HEK293 (cell line): ENCODE data around the gene MLLT6.

Experiments used
- BCL6B ChIP-seq: fragments of 450-650 bp; formaldehyde crosslinking; IDR thresholded peaks from 2 replicates; pipeline ENCODE4 v1.5.1; 2017; ENCODE audit warnings: missing biosample characterization, missing genetic modification characterization
- IKZF3 ChIP-seq: fragments of 450-650 bp; IDR thresholded peaks from 2 replicates; pipeline ENCODE4 v1.5.0; 2018; ENCODE audit warnings: missing biosample characterization, mild to moderate bottlenecking, missing genetic modification characterization, moderate library complexity
- KLF8 ChIP-seq: fragments of 450-650 bp; formaldehyde crosslinking; IDR thresholded peaks from 2 replicates; pipeline ENCODE4 v1.5.1; 2016; ENCODE audit warnings: missing biosample characterization, missing genetic modification characterization
- MZF1 ChIP-seq: fragments of 450-650 bp; formaldehyde crosslinking; IDR thresholded peaks from 2 replicates; pipeline ENCODE4 v1.5.1; 2017; ENCODE audit warnings: missing biosample characterization, missing genetic modification characterization, borderline replicate concordance
- REPIN1 ChIP-seq: fragments of 450-650 bp; formaldehyde crosslinking; IDR thresholded peaks from 2 replicates; pipeline ENCODE4 v1.5.1; 2017; ENCODE audit warnings: missing biosample characterization, missing genetic modification characterization, low read depth
- SCRT1 ChIP-seq: fragments of 450-650 bp; formaldehyde crosslinking; IDR thresholded peaks from 2 replicates; pipeline ENCODE4 v1.5.1; 2016; ENCODE audit warnings: missing biosample characterization, missing genetic modification characterization, borderline replicate concordance
- ZBTB21 ChIP-seq: fragments of 450-650 bp; formaldehyde crosslinking; IDR thresholded peaks from 2 replicates; pipeline ENCODE4 v1.5.1; 2017; ENCODE audit warnings: missing biosample characterization, missing genetic modification characterization
- ZBTB8A ChIP-seq: fragments of 450-650 bp; formaldehyde crosslinking; IDR thresholded peaks from 2 replicates; pipeline ENCODE4 v1.5.1; 2016; ENCODE audit warnings: missing biosample characterization, missing genetic modification characterization
- ZNF140 ChIP-seq: fragments of 450-650 bp; formaldehyde crosslinking; IDR thresholded peaks from 2 replicates; pipeline ENCODE4 v1.5.1; 2016; ENCODE audit warnings: missing biosample characterization, missing genetic modification characterization
- ZNF184 ChIP-seq: fragments of 450-650 bp; IDR thresholded peaks from 2 replicates; pipeline ENCODE4 v1.5.1; 2018; ENCODE audit warnings: missing biosample characterization, mild to moderate bottlenecking, missing genetic modification characterization
- ZNF266 ChIP-seq: fragments of 450-650 bp; formaldehyde crosslinking; IDR thresholded peaks from 2 replicates; pipeline ENCODE4 v1.5.1; 2016; ENCODE audit warnings: missing biosample characterization, missing genetic modification characterization, low read depth
- ZNF274 ChIP-seq, 2 experiments: fragments of 200-500 bp in 1 of 2; fragments of 450-650 bp in 1 of 2; sonication (Bioruptor generic) in 1 of 2; formaldehyde crosslinking in 1 of 2; IDR thresholded peaks; 2 replicates each; pipeline versions ENCODE4 v1.5.1 to v1.6.1; 2014 to 2016; ENCODE audit warnings: borderline replicate concordance in 1 of 2, inconsistent platforms in 1 of 2, low read length in 1 of 2, missing biosample characterization in 1 of 2, missing genetic modification characterization in 1 of 2
- ZNF335 ChIP-seq: fragments of 450-650 bp; formaldehyde crosslinking; conservative IDR thresholded peaks from 2 replicates; pipeline ENCODE4 v1.5.1; 2016; ENCODE audit warnings: missing biosample characterization, missing genetic modification characterization
- ZNF366 ChIP-seq: fragments of 450-650 bp; formaldehyde crosslinking; conservative IDR thresholded peaks from 2 replicates; pipeline ENCODE4 v1.5.1; 2016; ENCODE audit warnings: missing biosample characterization, missing genetic modification characterization
- ZNF37A ChIP-seq: fragments of 450-650 bp; IDR thresholded peaks from 2 replicates; pipeline ENCODE4 v1.5.1; 2018; ENCODE audit warnings: missing biosample characterization, missing genetic modification characterization
- ZNF416 ChIP-seq: fragments of 450-650 bp; formaldehyde crosslinking; IDR thresholded peaks from 2 replicates; pipeline ENCODE4 v1.5.1; 2016; ENCODE audit warnings: missing biosample characterization, missing genetic modification characterization
- ZNF621 ChIP-seq: fragments of 450-650 bp; formaldehyde crosslinking; IDR thresholded peaks from 2 replicates; pipeline ENCODE4 v1.5.1; 2017; ENCODE audit warnings: missing biosample characterization, missing genetic modification characterization
- ZNF623 ChIP-seq: fragments of 450-650 bp; formaldehyde crosslinking; IDR thresholded peaks from 2 replicates; pipeline ENCODE4 v1.5.1; 2016; ENCODE audit warnings: missing biosample characterization, missing genetic modification characterization
- ZNF629 ChIP-seq: fragments of 450-650 bp; formaldehyde crosslinking; IDR thresholded peaks from 2 replicates; pipeline ENCODE4 v1.5.1; 2017; ENCODE audit warnings: missing biosample characterization, missing genetic modification characterization
- ZNF701 ChIP-seq: fragments of 450-650 bp; formaldehyde crosslinking; IDR thresholded peaks from 2 replicates; pipeline ENCODE4 v1.5.1; 2016; ENCODE audit warnings: missing biosample characterization, missing genetic modification characterization
- ZNF785 ChIP-seq: fragments of 450-650 bp; formaldehyde crosslinking; IDR thresholded peaks from 2 replicates; pipeline ENCODE4 v1.5.1; 2016; ENCODE audit warnings: missing biosample characterization, missing genetic modification characterization
- ZNF837 ChIP-seq: fragments of 450-650 bp; formaldehyde crosslinking; IDR thresholded peaks from 2 replicates; pipeline ENCODE4 v1.5.1; 2016; ENCODE audit warnings: missing biosample characterization, missing genetic modification characterization
- TF ChIP-seq, protein P1 (sequence below): fragments of 450-650 bp; formaldehyde crosslinking; IDR thresholded peaks from 2 replicates; pipeline ENCODE4 v1.5.1; 2016; ENCODE audit warnings: missing biosample characterization, missing genetic modification characterization, low read depth
- TF ChIP-seq, protein P2 (sequence below): fragments of 450-650 bp; formaldehyde crosslinking; IDR thresholded peaks from 2 replicates; pipeline ENCODE4 v1.5.1; 2016; ENCODE audit warnings: missing biosample characterization, missing genetic modification characterization
- TF ChIP-seq, protein P3 (sequence below): fragments of 450-650 bp; formaldehyde crosslinking; IDR thresholded peaks from 2 replicates; pipeline ENCODE4 v1.5.1; 2016; ENCODE audit warnings: missing biosample characterization, missing genetic modification characterization, borderline replicate concordance
- TF ChIP-seq, protein P4 (sequence below): fragments of 450-650 bp; formaldehyde crosslinking; IDR thresholded peaks from 2 replicates; pipeline ENCODE4 v1.5.1; 2016; ENCODE audit warnings: missing biosample characterization, missing genetic modification characterization
- TF ChIP-seq, protein P5 (sequence below): sonication (generic); formaldehyde crosslinking; IDR thresholded peaks from 2 replicates; pipeline ENCODE4 v1.8.1; 2022; ENCODE audit warnings: mild to moderate bottlenecking, moderate library complexity, missing genetic modification reagents

The MLLT6 gene

GRCh38 chr17:38745545-38745944 is 40.5 kb downstream of the MLLT6 start (continued):
- TF ChIP-seq, protein P1, sequence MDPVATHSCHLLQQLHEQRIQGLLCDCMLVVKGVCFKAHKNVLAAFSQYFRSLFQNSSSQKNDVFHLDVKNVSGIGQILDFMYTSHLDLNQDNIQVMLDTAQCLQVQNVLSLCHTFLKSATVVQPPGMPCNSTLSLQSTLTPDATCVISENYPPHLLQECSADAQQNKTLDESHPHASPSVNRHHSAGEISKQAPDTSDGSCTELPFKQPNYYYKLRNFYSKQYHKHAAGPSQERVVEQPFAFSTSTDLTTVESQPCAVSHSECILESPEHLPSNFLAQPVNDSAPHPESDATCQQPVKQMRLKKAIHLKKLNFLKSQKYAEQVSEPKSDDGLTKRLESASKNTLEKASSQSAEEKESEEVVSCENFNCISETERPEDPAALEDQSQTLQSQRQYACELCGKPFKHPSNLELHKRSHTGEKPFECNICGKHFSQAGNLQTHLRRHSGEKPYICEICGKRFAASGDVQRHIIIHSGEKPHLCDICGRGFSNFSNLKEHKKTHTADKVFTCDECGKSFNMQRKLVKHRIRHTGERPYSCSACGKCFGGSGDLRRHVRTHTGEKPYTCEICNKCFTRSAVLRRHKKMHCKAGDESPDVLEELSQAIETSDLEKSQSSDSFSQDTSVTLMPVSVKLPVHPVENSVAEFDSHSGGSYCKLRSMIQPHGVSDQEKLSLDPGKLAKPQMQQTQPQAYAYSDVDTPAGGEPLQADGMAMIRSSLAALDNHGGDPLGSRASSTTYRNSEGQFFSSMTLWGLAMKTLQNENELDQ, result no peak
- TF ChIP-seq, protein P2, sequence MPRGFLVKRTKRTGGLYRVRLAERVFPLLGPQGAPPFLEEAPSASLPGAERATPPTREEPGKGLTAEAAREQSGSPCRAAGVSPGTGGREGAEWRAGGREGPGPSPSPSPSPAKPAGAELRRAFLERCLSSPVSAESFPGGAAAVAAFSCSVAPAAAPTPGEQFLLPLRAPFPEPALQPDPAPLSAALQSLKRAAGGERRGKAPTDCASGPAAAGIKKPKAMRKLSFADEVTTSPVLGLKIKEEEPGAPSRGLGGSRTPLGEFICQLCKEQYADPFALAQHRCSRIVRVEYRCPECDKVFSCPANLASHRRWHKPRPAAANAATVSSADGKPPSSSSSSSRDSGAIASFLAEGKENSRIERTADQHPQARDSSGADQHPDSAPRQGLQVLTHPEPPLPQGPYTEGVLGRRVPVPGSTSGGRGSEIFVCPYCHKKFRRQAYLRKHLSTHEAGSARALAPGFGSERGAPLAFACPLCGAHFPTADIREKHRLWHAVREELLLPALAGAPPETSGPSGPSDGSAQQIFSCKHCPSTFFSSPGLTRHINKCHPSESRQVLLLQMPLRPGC (tag by site-specific recombination), result no peak
- TF ChIP-seq, protein P3, sequence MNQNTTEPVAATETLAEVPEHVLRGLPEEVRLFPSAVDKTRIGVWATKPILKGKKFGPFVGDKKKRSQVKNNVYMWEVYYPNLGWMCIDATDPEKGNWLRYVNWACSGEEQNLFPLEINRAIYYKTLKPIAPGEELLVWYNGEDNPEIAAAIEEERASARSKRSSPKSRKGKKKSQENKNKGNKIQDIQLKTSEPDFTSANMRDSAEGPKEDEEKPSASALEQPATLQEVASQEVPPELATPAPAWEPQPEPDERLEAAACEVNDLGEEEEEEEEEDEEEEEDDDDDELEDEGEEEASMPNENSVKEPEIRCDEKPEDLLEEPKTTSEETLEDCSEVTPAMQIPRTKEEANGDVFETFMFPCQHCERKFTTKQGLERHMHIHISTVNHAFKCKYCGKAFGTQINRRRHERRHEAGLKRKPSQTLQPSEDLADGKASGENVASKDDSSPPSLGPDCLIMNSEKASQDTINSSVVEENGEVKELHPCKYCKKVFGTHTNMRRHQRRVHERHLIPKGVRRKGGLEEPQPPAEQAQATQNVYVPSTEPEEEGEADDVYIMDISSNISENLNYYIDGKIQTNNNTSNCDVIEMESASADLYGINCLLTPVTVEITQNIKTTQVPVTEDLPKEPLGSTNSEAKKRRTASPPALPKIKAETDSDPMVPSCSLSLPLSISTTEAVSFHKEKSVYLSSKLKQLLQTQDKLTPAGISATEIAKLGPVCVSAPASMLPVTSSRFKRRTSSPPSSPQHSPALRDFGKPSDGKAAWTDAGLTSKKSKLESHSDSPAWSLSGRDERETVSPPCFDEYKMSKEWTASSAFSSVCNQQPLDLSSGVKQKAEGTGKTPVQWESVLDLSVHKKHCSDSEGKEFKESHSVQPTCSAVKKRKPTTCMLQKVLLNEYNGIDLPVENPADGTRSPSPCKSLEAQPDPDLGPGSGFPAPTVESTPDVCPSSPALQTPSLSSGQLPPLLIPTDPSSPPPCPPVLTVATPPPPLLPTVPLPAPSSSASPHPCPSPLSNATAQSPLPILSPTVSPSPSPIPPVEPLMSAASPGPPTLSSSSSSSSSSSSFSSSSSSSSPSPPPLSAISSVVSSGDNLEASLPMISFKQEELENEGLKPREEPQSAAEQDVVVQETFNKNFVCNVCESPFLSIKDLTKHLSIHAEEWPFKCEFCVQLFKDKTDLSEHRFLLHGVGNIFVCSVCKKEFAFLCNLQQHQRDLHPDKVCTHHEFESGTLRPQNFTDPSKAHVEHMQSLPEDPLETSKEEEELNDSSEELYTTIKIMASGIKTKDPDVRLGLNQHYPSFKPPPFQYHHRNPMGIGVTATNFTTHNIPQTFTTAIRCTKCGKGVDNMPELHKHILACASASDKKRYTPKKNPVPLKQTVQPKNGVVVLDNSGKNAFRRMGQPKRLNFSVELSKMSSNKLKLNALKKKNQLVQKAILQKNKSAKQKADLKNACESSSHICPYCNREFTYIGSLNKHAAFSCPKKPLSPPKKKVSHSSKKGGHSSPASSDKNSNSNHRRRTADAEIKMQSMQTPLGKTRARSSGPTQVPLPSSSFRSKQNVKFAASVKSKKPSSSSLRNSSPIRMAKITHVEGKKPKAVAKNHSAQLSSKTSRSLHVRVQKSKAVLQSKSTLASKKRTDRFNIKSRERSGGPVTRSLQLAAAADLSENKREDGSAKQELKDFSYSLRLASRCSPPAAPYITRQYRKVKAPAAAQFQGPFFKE (tag by site-specific recombination), result no peak
- TF ChIP-seq ZNF366 (tag by site-specific recombination) (peak; percentile 83), BCL6B (tag by site-specific recombination) (no peak), ZNF837 (no peak), ZNF629 (tag by site-specific recombination) (peak; percentile 37; the same call in 1 of the 2 replicates), ZNF621 (tag by site-specific recombination) (no peak), SCRT1 (no peak), ZNF184 (peak; percentile 77; the same call in 1 of the 2 replicates), ZBTB8A (peak; percentile 23), MZF1 (tag by site-specific recombination) (no peak; the same call in 1 of the 2 replicates), ZNF37A (tag by site-specific recombination) (no peak), ZNF623 (tag by site-specific recombination) (no peak), ZNF785 (tag by site-specific recombination) (no peak), ZBTB21 (tag by site-specific recombination) (no peak), ZNF266 (tag by site-specific recombination) (no peak), ZNF416 (tag by site-specific recombination) (no peak), REPIN1 (tag by site-specific recombination) (no peak), ZNF274 (IDR thresholded peaks at IDR 0.05; ENCODE audit: low read length) (no peak), ZNF274 (tag by site-specific recombination; IDR thresholded peaks at IDR 0.05; ENCODE audit: borderline replicate concordance) (no peak), KLF8 (tag by site-specific recombination) (peak; percentile 12; the same call in 1 of the 2 replicates), ZNF140 (tag by site-specific recombination) (no peak), ZNF701 (tag by site-specific recombination) (no peak), IKZF3 (tag by site-specific recombination) (peak; percentile 97), ZNF335 (tag by site-specific recombination) (no peak)
- TF ChIP-seq, protein P4, sequence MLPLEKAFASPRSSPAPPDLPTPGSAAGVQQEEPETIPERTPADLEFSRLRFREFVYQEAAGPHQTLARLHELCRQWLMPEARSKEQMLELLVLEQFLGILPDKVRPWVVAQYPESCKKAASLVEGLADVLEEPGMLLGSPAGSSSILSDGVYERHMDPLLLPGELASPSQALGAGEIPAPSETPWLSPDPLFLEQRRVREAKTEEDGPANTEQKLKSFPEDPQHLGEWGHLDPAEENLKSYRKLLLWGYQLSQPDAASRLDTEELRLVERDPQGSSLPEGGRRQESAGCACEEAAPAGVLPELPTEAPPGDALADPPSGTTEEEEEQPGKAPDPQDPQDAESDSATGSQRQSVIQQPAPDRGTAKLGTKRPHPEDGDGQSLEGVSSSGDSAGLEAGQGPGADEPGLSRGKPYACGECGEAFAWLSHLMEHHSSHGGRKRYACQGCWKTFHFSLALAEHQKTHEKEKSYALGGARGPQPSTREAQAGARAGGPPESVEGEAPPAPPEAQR (tag by site-specific recombination), result no peak
- TF ChIP-seq, protein P5, sequence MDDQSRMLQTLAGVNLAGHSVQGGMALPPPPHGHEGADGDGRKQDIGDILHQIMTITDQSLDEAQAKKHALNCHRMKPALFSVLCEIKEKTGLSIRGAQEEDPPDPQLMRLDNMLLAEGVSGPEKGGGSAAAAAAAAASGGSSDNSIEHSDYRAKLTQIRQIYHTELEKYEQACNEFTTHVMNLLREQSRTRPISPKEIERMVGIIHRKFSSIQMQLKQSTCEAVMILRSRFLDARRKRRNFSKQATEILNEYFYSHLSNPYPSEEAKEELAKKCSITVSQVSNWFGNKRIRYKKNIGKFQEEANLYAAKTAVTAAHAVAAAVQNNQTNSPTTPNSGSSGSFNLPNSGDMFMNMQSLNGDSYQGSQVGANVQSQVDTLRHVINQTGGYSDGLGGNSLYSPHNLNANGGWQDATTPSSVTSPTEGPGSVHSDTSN (CRISPR knock-in tag), result no peak
